Chondrocyte (in vitro differentiated cells): ENCODE measurements around the gene GLYATL1. TPM values are rescaled to one million over a fixed set of nuclear protein-coding genes. Genes with fewer than 3 reads are reported as not detected.

Experiments used
- DNase-seq: peaks from one replicate; pipeline ENCODE4 v3.0.0; 2021; ENCODE audit warnings: mixed read lengths, low spot score
- H3K27ac Mint-ChIP-seq: one replicate; pipeline ENCODE4 v1.8.0; 2021; ENCODE audit warnings: mild to moderate bottlenecking, moderate library complexity, mixed read lengths; ENCODE audit not compliant: unreplicated experiment
- H3K27me3 Mint-ChIP-seq: 2 replicates; pipeline ENCODE4 v1.8.0; 2021; ENCODE audit warnings: low read depth, mixed read lengths
- H3K36me3 Mint-ChIP-seq: 2 replicates; pipeline ENCODE4 v1.8.0; 2021; ENCODE audit warnings: low read depth, mixed read lengths
- H3K4me1 Mint-ChIP-seq: 2 replicates; pipeline ENCODE4 v1.8.0; 2021; ENCODE audit warnings: low read depth, mild to moderate bottlenecking, mixed read lengths
- H3K4me3 Mint-ChIP-seq: one replicate; pipeline ENCODE4 v1.8.0; 2021; ENCODE audit warnings: mild to moderate bottlenecking, moderate library complexity, mixed read lengths; ENCODE audit not compliant: unreplicated experiment
- H3K9me3 Mint-ChIP-seq: 2 replicates; pipeline ENCODE4 v1.8.0; 2021; ENCODE audit warnings: low read depth, mixed read lengths
- CTCF ChIP-seq: fragments of 200-600 bp; sonication (generic); IDR thresholded peaks from 2 replicates; pipeline ENCODE4 v1.5.0; 2021; ENCODE audit warnings: antibody characterized with exemption, mild to moderate bottlenecking, moderate library complexity
- total RNA-seq: library from RNA; stranded (reverse); gene quantifications from 3 replicates; pipeline ENCODE4 v1.2.1, GENCODE V29; 2021

GLYATL1 gene
- total RNA-seq, 1 donor from 2014 or later: not detected

GRCh38 chr11:58965246-58965985 is 26.1 kb downstream of the GLYATL1 start:
- Mint-ChIP-seq H3K4me1 (no peaks in the 10 kb centered on the region), H3K9me3 (no peaks in the 10 kb centered on the region), H3K36me3 (no peaks in the 10 kb centered on the region), H3K27ac (no peak overlapping the region), H3K4me3 (no peak overlapping the region), H3K27me3 (peaks cover 29% of the 10 kb centered on the region)
- TF ChIP-seq CTCF: no peak
- no peak for DNase-seq

GRCh38 chr11:58968251-58968711 is 29.0 kb downstream of the GLYATL1 start:
- no peak for DNase-seq
- H3K27ac Mint-ChIP-seq: no peak overlapping the region
- peaks cover 23% of the 10 kb centered on the region for H3K27me3 Mint-ChIP-seq
- no peaks in the 10 kb centered on the region for H3K36me3 Mint-ChIP-seq
- peaks cover 7% of the 10 kb centered on the region for H3K9me3 Mint-ChIP-seq
- no peak overlapping the region for H3K4me3 Mint-ChIP-seq
- TF ChIP-seq CTCF: no peak
- no peaks in the 10 kb centered on the region for H3K4me1 Mint-ChIP-seq

- no peak for DNase-seq
- TF ChIP-seq CTCF: no peak
- H3K27me3 Mint-ChIP-seq: peaks cover 5% of the 10 kb centered on the region
Measured at GRCh38 chr11:58977470-58977869, 38.2 kb downstream of the GLYATL1 start.

DNA sequence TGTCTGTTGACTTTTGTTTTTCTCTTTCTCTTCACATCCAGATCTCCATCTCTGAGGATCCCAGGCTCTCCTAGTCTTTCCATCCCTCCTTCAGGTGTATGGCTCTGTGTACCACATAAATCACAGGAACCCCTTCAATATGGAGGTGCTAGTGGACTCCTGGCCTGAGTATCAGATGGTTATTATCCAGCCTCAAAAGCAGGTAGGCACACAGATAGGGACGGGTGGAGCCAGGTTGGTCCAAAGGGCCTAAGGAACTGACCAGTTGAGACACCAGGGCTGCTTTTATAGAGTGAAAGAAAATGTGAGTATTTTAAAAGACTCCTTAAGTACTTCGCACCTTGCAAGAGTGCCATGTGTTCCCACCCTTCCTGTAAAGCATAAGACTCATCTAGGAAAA is 39.9 kb downstream of the GLYATL1 start:
- DNase-seq: no peak
- no peaks in the 10 kb centered on the region for H3K4me1 Mint-ChIP-seq
- H3K27me3 Mint-ChIP-seq: peaks cover 5% of the 10 kb centered on the region
- no peak overlapping the region for H3K4me3 Mint-ChIP-seq
- H3K27ac Mint-ChIP-seq: no peak overlapping the region
- H3K36me3 Mint-ChIP-seq: no peaks in the 10 kb centered on the region
- TF ChIP-seq CTCF: no peak
- no peaks in the 10 kb centered on the region for H3K9me3 Mint-ChIP-seq

More at GRCh38 chr11:58977470-58977869, 38.2 kb downstream of the GLYATL1 start:
- no peaks in the 10 kb centered on the region for H3K4me1 Mint-ChIP-seq
- H3K4me3 Mint-ChIP-seq: no peak overlapping the region
- no peak overlapping the region for H3K27ac Mint-ChIP-seq
- H3K36me3 Mint-ChIP-seq: no peaks in the 10 kb centered on the region
- H3K9me3 Mint-ChIP-seq: peaks cover 6% of the 10 kb centered on the region

DNA sequence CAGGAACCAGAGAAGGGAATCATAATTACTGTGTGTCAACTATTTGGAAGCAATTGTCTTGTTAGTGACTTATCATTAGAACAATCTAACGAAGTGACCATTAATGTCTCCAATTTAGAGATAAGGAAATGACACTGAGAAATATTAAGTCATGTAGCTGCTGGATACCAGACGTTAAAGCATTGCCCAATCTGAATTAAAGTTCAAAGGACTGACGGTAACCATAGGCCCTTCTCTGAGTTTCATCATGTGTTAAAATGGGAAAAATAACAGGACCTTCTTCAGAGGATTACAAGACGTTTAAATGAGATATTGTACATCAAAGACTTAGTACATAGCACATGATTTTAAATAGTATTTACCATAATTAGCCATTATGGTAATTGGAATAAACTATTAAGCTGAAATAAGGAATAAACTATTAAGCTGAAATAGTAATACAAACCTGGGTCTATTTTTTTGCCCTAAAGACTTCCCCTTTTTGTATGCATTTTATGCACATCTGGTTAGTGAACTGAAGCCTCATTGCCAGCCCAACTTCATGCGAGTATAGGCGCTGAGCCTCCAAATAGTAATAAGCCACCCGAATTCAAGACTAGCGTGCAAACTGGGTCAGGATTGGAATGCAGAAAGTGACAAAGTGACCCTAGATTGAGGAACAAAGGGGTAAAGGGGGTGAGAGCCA is 41.0 kb downstream of the GLYATL1 start:
- no peak for DNase-seq
- H3K36me3 Mint-ChIP-seq: no peaks in the 10 kb centered on the region
- no peak overlapping the region for H3K4me3 Mint-ChIP-seq
- H3K27me3 Mint-ChIP-seq: peaks cover 5% of the 10 kb centered on the region
- TF ChIP-seq CTCF: no peak
- H3K4me1 Mint-ChIP-seq: no peaks in the 10 kb centered on the region
- no peak overlapping the region for H3K27ac Mint-ChIP-seq
- H3K9me3 Mint-ChIP-seq: no peaks in the 10 kb centered on the region
